SK-MEL-5 (cell line): ENCODE results near the gene ABHD2. TPM values are rescaled to one million over a fixed set of nuclear protein-coding genes. Genes with fewer than 3 reads are reported as not detected.
"Not testable (repeated sequence)": the region's sequence is repeated elsewhere in the genome, so short reads cannot be mapped to it uniquely, and the experiment has no call there.

ENCODE experiments used
- DNase-seq: peaks from one replicate; pipeline ENCODE4 v3.0.0-alpha.2; 2016; ENCODE audit warnings: low read depth, low spot score
- in situ Hi-C: cut with HindIII; loops from 2 replicates; pipeline ENCODE4 v1.10.0; 2016; ENCODE audit warnings: low sequenced_read_pairs, high pct_unique_total_duplicates, low pct_unique_long_range_greater_than_20kb
- polyA plus RNA-seq, 2 experiments: library from polyadenylated mRNA; depleted of rRNA; stranded (reverse); fragments of >200 nt; gene quantifications; 2 replicates each; pipeline ENCODE4 v1.2.3, GENCODE V29; 2015
- total RNA-seq: library from RNA; depleted of rRNA; stranded (reverse); fragments of >200 nt; shearing (Covaris generic); gene quantifications from 2 replicates; pipeline ENCODE4 v1.2.3, GENCODE V29; 2014; rRNA removed

ABHD2 gene
- 42.8 and 46.7 TPM in 2 replicates for total RNA-seq
- polyA plus RNA-seq (2015; cell fraction: cytosol; rRNA removed) = 40.4 and 65.8 TPM in 2 replicates
- polyA plus RNA-seq (2015; cell fraction: nucleus; rRNA removed) = 11.7 and 19.8 TPM in 2 replicates

- DNase-seq = peak; percentile 100
- in situ Hi-C loops = no loop called here
These were observed at the start of gene ABHD2 for GRCh38 chr15:89087830-89088604. Gene ABHD2 (plus strand): TSS chr15:89088456. CDS start chr15:89116328, 27,872 bp downstream.

GRCh38 chr15:89039142-89039541 lies 49.1 kb upstream of the ABHD2 start:
- in situ Hi-C loops = no loop called here
- DNase-seq = no peak

DNA sequence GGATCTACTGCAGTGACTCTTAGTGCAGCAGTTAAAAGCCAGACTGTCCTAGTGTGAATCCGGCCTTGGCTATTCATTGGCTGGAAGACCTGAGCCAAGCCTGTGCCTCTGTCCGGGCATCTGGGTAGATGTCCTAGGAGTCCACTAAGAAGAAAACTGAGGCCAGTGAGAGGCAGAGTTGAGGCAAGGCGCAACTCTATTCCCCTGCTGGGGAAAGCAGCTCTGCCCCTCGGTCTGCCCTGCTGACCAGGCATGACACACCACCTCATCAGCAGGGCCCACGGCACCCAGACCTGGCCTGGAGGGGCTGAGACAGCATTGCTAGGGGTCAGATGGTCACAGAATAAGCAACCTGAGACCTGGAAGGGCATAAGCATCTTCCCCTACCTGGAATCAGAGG lies 46.7 kb upstream of the ABHD2 start:
- in situ Hi-C loops = no loop called here
- DNase-seq = no peak

DNA sequence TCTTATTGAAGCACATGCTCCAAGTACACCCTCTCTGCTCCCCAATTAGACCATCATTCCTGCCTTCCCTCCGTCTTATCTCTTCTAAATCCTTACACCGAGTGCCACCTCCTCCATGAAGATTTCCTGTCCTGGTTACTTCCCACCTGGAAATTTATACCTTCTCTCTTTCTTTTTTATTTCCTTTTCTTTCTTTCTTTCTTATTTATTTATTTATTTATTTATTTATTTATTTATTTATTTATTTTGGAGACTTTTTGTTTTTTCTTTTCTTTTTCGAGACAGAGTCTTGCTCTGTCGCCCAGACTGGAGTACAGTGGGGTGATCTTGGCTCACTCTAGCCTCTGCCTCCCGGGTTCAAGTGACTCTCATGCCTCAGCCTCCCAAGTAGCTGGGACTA lies 45.9 kb upstream of the ABHD2 start:
- in situ Hi-C loops = no loop called here
- no peak for DNase-seq

DNA sequence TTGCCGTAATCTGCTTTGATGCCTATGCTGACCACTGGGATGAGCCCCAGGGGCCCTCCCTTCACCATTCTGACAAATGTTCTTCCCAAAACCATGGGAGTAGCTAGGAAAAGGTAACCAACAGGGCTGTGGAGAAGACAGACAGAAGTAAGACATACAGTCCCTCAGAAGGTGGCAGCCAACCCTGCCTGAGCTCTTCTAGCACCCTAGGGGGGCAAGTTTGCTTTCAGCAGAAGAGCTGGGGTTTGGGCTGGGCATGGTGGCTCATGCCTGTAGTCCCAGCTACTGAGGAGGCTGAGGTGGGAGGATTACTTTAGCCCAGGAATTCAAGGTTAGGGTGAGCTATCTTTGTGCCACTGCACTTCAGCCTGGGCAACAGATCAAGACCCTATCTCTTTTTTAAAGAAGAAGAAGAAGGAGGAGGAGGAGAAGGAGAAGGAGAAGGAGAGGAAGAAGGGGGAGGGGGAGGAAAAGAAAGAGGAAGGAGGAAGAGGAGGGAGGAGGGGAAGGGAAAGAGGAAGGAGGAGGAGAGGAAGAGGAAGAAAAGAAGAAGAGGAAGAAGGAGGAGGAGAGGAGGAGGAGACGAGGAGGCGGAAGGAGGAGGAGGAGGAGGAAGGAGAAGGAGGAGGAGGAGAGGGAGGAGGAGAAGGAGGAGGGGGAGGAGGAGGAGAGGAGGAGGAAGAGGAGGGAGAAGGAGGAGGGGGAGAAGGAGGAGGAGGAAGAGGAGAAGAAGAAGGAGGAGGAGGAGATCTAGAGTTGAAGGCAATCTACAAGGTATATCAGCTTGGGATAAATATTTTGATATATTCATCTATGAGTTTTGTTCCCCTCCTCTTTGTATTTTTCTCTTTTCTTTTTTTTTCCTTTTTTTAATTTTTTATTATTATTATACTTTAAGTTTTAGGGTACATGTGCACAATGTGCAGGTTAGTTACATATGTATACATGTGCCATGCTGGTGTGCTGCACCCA lies 44.9 kb upstream of the ABHD2 start:
- DNase-seq = no peak
- in situ Hi-C loops = no loop called here

- DNase-seq, in situ Hi-C loops: not testable (repeated sequence)
These were observed 39.1 kb upstream of the ABHD2 start for GRCh38 chr15:89049016-89049666.

DNA sequence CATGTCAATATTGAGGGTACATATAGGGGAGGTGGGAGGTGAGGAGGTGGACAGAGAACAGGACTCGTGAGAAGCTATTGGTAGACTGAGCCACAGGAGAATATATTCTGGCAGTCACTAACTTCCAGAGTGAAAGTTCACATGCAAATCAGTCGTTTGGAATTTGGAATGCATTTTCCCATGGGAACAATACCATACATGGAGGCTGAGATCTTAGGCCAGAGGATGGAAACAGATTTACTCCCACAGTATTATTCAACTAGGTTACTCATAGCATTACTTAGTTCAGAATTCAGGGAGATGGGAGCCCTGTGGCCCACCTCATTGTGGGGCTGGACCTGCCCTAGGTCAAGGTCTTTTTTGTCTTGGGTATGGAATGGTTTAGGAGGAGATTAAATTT lies 36.4 kb upstream of the ABHD2 start:
- no peak for DNase-seq
- in situ Hi-C loops = no loop called here

GRCh38 chr15:89052474-89052873 lies 35.8 kb upstream of the ABHD2 start:
- DNase-seq = peak; percentile 10
- in situ Hi-C loops = no loop called here

- in situ Hi-C loops = no loop called here
- DNase-seq = no peak
These were observed 33.4 kb upstream of the ABHD2 start for GRCh38 chr15:89054873-89055272.

- in situ Hi-C loops = no loop called here
- DNase-seq = peak; percentile 79
These were observed 30.6 kb upstream of the ABHD2 start for GRCh38 chr15:89057506-89058133.

DNA sequence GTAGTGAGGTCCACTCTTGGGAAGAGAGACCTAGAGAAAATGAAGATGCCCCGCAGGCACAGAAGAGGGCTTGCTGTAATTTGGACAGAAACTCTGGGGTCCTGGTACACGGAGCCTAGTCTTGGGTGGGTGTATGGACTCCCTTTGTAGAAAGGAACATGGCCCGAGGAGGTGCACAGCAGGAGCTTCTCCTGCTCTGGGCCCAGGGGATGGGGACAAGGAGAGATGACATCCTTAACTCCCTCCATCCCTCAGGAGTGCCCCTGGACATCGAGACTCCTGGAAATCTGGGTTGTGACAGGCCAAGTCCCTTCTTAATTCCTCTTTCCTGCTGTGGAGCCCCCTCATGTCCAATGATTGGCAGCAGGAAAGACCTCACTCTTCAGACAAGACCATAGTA lies 29.9 kb upstream of the ABHD2 start:
- in situ Hi-C loops = no loop called here
- DNase-seq = no peak

DNA sequence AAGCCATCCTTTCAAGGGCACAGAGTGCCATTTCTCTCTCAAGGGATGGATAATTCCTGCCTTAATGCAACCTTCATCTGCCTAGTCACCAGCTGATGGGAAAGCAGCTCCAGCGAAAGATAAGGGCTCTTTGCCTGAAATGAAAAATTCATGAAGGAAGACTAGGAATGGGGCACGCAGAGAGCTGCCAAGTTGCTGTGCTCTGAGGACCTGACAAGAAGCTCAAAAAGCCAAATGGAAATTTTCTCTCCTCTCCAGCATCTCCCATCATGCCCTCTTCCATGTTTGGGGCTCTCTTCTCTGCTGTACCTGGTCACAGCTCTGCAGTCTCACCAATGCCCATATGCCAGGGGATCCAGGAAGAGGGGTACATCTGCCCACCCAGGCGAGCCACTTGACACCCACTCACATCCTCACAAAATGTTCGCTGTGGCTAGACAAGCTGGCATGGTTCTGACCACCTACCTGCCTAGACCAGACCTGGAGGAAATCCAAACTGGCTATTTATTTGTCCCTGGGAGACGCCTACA lies 29.3 kb upstream of the ABHD2 start:
- in situ Hi-C loops = no loop called here
- DNase-seq = no peak

DNA sequence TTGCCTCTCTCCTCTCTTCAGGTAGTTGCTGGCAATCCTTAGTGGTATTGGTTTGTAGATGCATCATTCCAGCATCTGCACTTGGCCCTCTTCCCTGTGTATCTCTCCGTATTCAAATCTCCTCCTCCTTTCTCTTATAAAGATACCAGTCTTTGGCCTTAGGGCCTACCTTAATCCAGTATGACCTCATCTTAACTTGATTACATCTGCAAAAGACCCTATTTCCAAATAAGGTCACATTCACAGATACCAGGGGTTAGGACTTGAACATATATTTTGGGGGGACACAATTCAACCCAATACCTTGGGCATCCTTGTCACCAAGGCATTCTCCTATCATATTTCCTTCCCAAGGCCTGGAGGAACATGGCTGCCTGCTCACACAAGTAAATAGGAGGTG lies 22.0 kb upstream of the ABHD2 start:
- no peak for DNase-seq
- in situ Hi-C loops = no loop called here

GRCh38 chr15:89067751-89068150 lies 20.5 kb upstream of the ABHD2 start:
- DNase-seq = peak; percentile 67
- in situ Hi-C loops = no loop called here

DNA sequence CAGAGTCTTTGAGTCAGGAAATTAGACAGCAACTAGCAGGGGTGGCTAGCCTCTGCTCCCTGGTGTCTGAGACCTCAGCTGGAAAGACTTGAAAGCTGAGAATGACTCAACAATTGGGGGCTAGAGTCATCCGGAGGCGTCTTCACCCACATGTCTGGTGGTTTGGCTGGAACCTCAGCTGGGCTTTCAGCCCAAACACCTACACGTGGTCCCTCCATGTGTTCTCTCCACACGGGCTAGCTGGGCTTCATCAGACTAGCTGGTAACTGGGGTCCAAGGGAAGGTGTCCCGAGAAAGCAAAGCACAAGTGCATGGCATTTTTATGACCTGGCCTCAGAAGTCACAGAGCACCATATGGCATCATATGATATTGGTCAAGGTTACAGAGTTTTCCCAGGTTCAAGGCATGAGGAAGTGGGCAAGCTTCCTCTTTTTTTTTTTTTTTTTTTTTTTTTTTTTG lies 19.9 kb upstream of the ABHD2 start:
- DNase-seq = peak; percentile 61
- in situ Hi-C loops = no loop called here

GRCh38 chr15:89070197-89071124 lies 17.8 kb upstream of the ABHD2 start:
- in situ Hi-C loops = no loop called here
- no peak for DNase-seq
